K562 (cell line): ENCODE data around the gene NAV2. TPM values are rescaled to one million over a fixed set of nuclear protein-coding genes. Genes with fewer than 3 reads are reported as not detected.

ENCODE experiments used
- CREM ChIP-seq: IDR thresholded peaks from 2 replicates; pipeline ENCODE4 v1.6.1; 2014; ENCODE audit warnings: antibody characterized with exemption, low read depth
- DNMT1 ChIP-seq: fragments of 450-650 bp; IDR thresholded peaks from 2 replicates; pipeline ENCODE4 v1.6.1; 2016; ENCODE audit warnings: antibody characterized with exemption, mild to moderate bottlenecking
- HNRNPL ChIP-seq: fragments of 200-400 bp; formaldehyde crosslinking; IDR thresholded peaks from 2 replicates; pipeline ENCODE4 v1.6.1; 2017; ENCODE audit warnings: low read depth, mild to moderate bottlenecking, low read length
- MEF2A ChIP-seq: IDR thresholded peaks from 2 replicates; pipeline ENCODE4 v1.6.1; 2011; ENCODE audit warnings: low read depth, mild to moderate bottlenecking, low read length, moderate library complexity; ENCODE audit not compliant: control insufficient read depth
- MIER1 ChIP-seq: fragments of 450-650 bp; IDR thresholded peaks from 2 replicates; pipeline ENCODE4 v1.6.1; 2016; ENCODE audit warnings: antibody characterized with exemption, mild to moderate bottlenecking, low read depth
- NEUROD1 ChIP-seq: fragments of 150-350 bp; IDR thresholded peaks from 2 replicates; pipeline ENCODE4 v1.6.1; 2014; ENCODE audit warnings: borderline replicate concordance, low read length, low read depth; ENCODE audit not compliant: partially characterized antibody
- PRMT5 ChIP-seq: sonication (generic); formaldehyde crosslinking; IDR thresholded peaks from 2 replicates; pipeline ENCODE4 v1.5.0; 2020; ENCODE audit warnings: missing genetic modification reagents
- PTTG1 ChIP-seq: fragments of 450-650 bp; IDR thresholded peaks from 2 replicates; pipeline ENCODE4 v1.6.1; 2016; ENCODE audit warnings: low read depth, mild to moderate bottlenecking, missing genetic modification characterization, missing compliant biosample characterization
- SMAD2 ChIP-seq: fragments of 150-350 bp; IDR thresholded peaks from 2 replicates; pipeline ENCODE4 v1.6.1; 2014; ENCODE audit warnings: low read depth, mild to moderate bottlenecking, low read length
- ZBTB7A ChIP-seq: IDR thresholded peaks from 2 replicates; pipeline ENCODE4 v1.6.1; 2011; ENCODE audit warnings: low read depth, mild to moderate bottlenecking, low read length, moderate library complexity, borderline replicate concordance; ENCODE audit not compliant: control insufficient read depth
- ZNF124 ChIP-seq: sonication (generic); formaldehyde crosslinking; IDR thresholded peaks from 2 replicates; pipeline ENCODE4 v1.8.1; 2022; ENCODE audit warnings: missing genetic modification reagents
- ZNF77 ChIP-seq: fragments of 250-450 bp; sonication (Bioruptor Pico); IDR thresholded peaks from 2 replicates; pipeline ENCODE4 v1.5.0; 2020
- polyA plus RNA-seq, 8 experiments: library from polyadenylated mRNA; depleted of rRNA in 4 of 8; stranded (reverse) in 5 of 8; unstranded in 3 of 8; fragments of >200 nt; fragmentation: Nextera tagmentation in 2 of 8; fragmentation: Illumina TruSeq in 1 of 8; extraction: Ambion mirVana in 2 of 8; extraction: Trizol in 1 of 8; gene quantifications; 2 replicates each; pipeline versions ENCODE4 v1.2.1 to v1.2.3, GENCODE V29; 2011 to 2014; ENCODE audit warnings: inconsistent platforms in 1 of 8, missing spikeins in 1 of 8
- total RNA-seq, 7 experiments: library from RNA; depleted of rRNA in 6 of 7; stranded (reverse); fragments of >200 nt in 6 of 7; fragmentation: Illumina TruSeq in 2 of 7; extraction: Trizol in 2 of 7; gene quantifications; 2 replicates each; pipeline versions ENCODE4 v1.2.1 to v1.2.3, GENCODE V29; 2011 to 2021; ENCODE audit warnings: low replicate concordance in 1 of 7
- TF ChIP-seq, protein P1 (sequence below), 3 experiments: fragments of 200-800 bp in 1 of 3; fragments of 250-450 bp in 1 of 3; fragments of 450-650 bp in 1 of 3; sonication (Bioruptor Pico) in 1 of 3; sonication (Bioruptor generic) in 1 of 3; formaldehyde crosslinking in 1 of 3; IDR thresholded peaks; 2 replicates each; pipeline versions ENCODE4 v1.6.1 to v1.8.0; 2016 to 2022; ENCODE audit warnings: mild to moderate bottlenecking in 2 of 3, missing genetic modification characterization in 2 of 3, missing compliant biosample characterization in 1 of 3, moderate library complexity in 1 of 3
- TF ChIP-seq, protein P2 (sequence below): fragments of 250-450 bp; sonication (Bioruptor Pico); IDR thresholded peaks from 2 replicates; pipeline ENCODE4 v1.9.0; 2021; ENCODE audit warnings: mild to moderate bottlenecking
- TF ChIP-seq, protein P3 (sequence below): fragments of 250-450 bp; sonication (Bioruptor Pico); IDR thresholded peaks from 2 replicates; pipeline ENCODE4 v1.8.0; 2021; ENCODE audit warnings: moderate library complexity, mild to moderate bottlenecking, inconsistent platforms
- TF ChIP-seq, protein P4 (sequence below), 3 experiments: IDR thresholded peaks in 2 of 3; conservative IDR thresholded peaks in 1 of 3; 2 replicates each; pipeline ENCODE4 v1.5.1; 2011 to 2012; ENCODE audit warnings: low read length in 3 of 3, mild to moderate bottlenecking in 3 of 3, control low read depth in 2 of 3, improper control_type of control experiment in 1 of 3, inconsistent platforms in 1 of 3, low read depth in 1 of 3, mixed read lengths in 1 of 3, moderate library complexity in 1 of 3; ENCODE audit not compliant: insufficient read depth in 2 of 3
- TF ChIP-seq, protein P5 (sequence below), 2 experiments: fragments of 450-650 bp in 1 of 2; IDR thresholded peaks; 2 replicates each; pipeline ENCODE4 v1.6.1; 2011 to 2017; ENCODE audit warnings: low read depth in 2 of 2, antibody characterized with exemption in 1 of 2, borderline replicate concordance in 1 of 2, low read length in 1 of 2, mild to moderate bottlenecking in 1 of 2, mixed read lengths in 1 of 2; ENCODE audit not compliant: control insufficient read depth in 1 of 2
- TF ChIP-seq, protein P6 (sequence below): sonication (generic); formaldehyde crosslinking; IDR thresholded peaks from 2 replicates; pipeline ENCODE4 v1.5.0; 2020; ENCODE audit warnings: missing genetic modification reagents

The NAV2 gene
- total and polyA plus RNA-seq, 9 of the 15 experiments (the other 6 are each of a cell fraction or from before 2014, with no cell fraction given) = 0.03 to 0.35 (median 0.05) TPM

DNA sequence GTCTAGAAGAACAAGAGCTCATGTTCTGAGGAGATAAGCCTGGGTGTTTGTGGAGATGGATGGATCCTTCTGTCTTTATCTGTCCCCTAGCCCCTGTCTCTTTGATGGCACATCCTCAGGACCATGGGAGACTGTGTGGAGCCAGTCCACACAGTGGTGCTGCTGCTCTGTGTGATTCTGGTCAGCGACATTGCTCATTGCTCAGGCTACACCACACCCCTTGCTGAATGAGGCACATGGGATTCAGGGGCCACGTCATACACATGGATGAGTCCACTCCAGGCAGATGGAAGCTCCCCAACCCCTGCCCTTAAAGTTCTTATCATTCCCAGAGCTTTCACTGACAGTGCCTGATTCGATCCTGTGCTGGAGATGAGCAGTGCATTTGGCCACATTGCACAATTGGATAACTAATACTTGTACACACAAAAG lies 222.2 kb downstream of the NAV2 start (continued):
- TF ChIP-seq, protein P1, sequence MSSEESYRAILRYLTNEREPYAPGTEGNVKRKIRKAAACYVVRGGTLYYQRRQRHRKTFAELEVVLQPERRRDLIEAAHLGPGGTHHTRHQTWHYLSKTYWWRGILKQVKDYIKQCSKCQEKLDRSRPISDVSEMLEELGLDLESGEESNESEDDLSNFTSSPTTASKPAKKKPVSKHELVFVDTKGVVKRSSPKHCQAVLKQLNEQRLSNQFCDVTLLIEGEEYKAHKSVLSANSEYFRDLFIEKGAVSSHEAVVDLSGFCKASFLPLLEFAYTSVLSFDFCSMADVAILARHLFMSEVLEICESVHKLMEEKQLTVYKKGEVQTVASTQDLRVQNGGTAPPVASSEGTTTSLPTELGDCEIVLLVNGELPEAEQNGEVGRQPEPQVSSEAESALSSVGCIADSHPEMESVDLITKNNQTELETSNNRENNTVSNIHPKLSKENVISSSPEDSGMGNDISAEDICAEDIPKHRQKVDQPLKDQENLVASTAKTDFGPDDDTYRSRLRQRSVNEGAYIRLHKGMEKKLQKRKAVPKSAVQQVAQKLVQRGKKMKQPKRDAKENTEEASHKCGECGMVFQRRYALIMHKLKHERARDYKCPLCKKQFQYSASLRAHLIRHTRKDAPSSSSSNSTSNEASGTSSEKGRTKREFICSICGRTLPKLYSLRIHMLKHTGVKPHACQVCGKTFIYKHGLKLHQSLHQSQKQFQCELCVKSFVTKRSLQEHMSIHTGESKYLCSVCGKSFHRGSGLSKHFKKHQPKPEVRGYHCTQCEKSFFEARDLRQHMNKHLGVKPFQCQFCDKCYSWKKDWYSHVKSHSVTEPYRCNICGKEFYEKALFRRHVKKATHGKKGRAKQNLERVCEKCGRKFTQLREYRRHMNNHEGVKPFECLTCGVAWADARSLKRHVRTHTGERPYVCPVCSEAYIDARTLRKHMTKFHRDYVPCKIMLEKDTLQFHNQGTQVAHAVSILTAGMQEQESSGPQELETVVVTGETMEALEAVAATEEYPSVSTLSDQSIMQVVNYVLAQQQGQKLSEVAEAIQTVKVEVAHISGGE (CRISPR knock-in tag; IDR thresholded peaks at IDR 0.05) = no peak
- TF ChIP-seq CREM (peak; percentile 29; the same call in 1 of the 2 replicates), DNMT1 (no peak), ZNF124 (CRISPR knock-in tag) (no peak), ZBTB7A (no peak), MIER1 (no peak), PTTG1 (tag) (no peak), HNRNPL (no peak), NEUROD1 (no peak), SMAD2 (no peak), ZNF77 (CRISPR knock-in tag) (no peak), PRMT5 (CRISPR knock-in tag) (no peak), MEF2A (no peak)
- TF ChIP-seq, protein P2, sequence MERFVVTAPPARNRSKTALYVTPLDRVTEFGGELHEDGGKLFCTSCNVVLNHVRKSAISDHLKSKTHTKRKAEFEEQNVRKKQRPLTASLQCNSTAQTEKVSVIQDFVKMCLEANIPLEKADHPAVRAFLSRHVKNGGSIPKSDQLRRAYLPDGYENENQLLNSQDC (CRISPR knock-in tag) = no peak
- TF ChIP-seq, protein P3, sequence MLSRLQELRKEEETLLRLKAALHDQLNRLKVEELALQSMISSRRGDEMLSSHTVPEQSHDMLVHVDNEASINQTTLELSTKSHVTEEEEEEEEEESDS = no peak
- TF ChIP-seq, protein P4, sequence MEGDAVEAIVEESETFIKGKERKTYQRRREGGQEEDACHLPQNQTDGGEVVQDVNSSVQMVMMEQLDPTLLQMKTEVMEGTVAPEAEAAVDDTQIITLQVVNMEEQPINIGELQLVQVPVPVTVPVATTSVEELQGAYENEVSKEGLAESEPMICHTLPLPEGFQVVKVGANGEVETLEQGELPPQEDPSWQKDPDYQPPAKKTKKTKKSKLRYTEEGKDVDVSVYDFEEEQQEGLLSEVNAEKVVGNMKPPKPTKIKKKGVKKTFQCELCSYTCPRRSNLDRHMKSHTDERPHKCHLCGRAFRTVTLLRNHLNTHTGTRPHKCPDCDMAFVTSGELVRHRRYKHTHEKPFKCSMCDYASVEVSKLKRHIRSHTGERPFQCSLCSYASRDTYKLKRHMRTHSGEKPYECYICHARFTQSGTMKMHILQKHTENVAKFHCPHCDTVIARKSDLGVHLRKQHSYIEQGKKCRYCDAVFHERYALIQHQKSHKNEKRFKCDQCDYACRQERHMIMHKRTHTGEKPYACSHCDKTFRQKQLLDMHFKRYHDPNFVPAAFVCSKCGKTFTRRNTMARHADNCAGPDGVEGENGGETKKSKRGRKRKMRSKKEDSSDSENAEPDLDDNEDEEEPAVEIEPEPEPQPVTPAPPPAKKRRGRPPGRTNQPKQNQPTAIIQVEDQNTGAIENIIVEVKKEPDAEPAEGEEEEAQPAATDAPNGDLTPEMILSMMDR (IDR thresholded peaks at IDR 0.05 in 2 of 3, conservative IDR thresholded peaks at IDR 0.05 in 1 of 3; ENCODE audit: insufficient read depth in 2 of 3, low read depth in 1 of 3, low read length in 3 of 3) = peak; percentile 7 to 31 (median 28); a peak in 2 of 6 replicates
- TF ChIP-seq, protein P5, sequence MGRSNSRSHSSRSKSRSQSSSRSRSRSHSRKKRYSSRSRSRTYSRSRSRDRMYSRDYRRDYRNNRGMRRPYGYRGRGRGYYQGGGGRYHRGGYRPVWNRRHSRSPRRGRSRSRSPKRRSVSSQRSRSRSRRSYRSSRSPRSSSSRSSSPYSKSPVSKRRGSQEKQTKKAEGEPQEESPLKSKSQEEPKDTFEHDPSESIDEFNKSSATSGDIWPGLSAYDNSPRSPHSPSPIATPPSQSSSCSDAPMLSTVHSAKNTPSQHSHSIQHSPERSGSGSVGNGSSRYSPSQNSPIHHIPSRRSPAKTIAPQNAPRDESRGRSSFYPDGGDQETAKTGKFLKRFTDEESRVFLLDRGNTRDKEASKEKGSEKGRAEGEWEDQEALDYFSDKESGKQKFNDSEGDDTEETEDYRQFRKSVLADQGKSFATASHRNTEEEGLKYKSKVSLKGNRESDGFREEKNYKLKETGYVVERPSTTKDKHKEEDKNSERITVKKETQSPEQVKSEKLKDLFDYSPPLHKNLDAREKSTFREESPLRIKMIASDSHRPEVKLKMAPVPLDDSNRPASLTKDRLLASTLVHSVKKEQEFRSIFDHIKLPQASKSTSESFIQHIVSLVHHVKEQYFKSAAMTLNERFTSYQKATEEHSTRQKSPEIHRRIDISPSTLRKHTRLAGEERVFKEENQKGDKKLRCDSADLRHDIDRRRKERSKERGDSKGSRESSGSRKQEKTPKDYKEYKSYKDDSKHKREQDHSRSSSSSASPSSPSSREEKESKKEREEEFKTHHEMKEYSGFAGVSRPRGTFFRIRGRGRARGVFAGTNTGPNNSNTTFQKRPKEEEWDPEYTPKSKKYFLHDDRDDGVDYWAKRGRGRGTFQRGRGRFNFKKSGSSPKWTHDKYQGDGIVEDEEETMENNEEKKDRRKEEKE (IDR thresholded peaks at IDR 0.05; ENCODE audit: borderline replicate concordance in 1 of 2, control insufficient read depth in 1 of 2, low read depth in 2 of 2, low read length in 1 of 2) = no peak
- TF ChIP-seq, protein P6, sequence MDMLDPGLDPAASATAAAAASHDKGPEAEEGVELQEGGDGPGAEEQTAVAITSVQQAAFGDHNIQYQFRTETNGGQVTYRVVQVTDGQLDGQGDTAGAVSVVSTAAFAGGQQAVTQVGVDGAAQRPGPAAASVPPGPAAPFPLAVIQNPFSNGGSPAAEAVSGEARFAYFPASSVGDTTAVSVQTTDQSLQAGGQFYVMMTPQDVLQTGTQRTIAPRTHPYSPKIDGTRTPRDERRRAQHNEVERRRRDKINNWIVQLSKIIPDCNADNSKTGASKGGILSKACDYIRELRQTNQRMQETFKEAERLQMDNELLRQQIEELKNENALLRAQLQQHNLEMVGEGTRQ = no peak
